H1 (cell line): ENCODE data around the gene PGAP2. TPM values are rescaled to one million over a fixed set of nuclear protein-coding genes. Genes with fewer than 3 reads are reported as not detected.

Experiments
- ASH2L ChIP-seq: fragments of 200-600, 300-600 bp; sonication (generic); IDR thresholded peaks from one replicate; pipeline ENCODE4 v1.7.1; 2017; ENCODE audit warnings: low read length
- BCL11A ChIP-seq, 2 experiments: IDR thresholded peaks; one replicate each; pipeline ENCODE4 v1.6.1; 2011; ENCODE audit warnings: low read depth in 2 of 2, low read length in 2 of 2, mild to moderate bottlenecking in 2 of 2
- BRCA1 ChIP-seq: IDR thresholded peaks from 2 replicates; pipeline ENCODE4 v1.6.1; 2012; ENCODE audit warnings: low read depth, low read length, improper control_type of control experiment
- KDM1A ChIP-seq: fragments of 200-600, 300-600 bp; sonication (generic); IDR thresholded peaks from 2 replicates; pipeline ENCODE4 v1.7.1; 2016; ENCODE audit warnings: mild to moderate bottlenecking, low read length, borderline replicate concordance
- KDM4A ChIP-seq: IDR thresholded peaks from one replicate; pipeline ENCODE4 v1.7.1; 2012; ENCODE audit warnings: low read depth, mild to moderate bottlenecking, moderate library complexity, low read length, inconsistent platforms; ENCODE audit not compliant: severe bottlenecking
- RXRA ChIP-seq: IDR thresholded peaks from 2 replicates; pipeline ENCODE4 v1.6.1; 2011; ENCODE audit warnings: low read depth, mild to moderate bottlenecking, low read length, moderate library complexity; ENCODE audit not compliant: insufficient read depth
- TAF7 ChIP-seq: optimal IDR thresholded peaks from 2 replicates; pipeline ENCODE3; 2011; ENCODE audit warnings: low read depth, mild to moderate bottlenecking, inconsistent platforms, low read length, moderate library complexity, borderline replicate concordance
- polyA plus RNA-seq, 7 experiments: library from polyadenylated mRNA; depleted of rRNA in 3 of 7; stranded (reverse) in 5 of 7; unstranded in 2 of 7; fragments of >200 nt in 5 of 7; fragments of 200-250 nt in 2 of 7; gene quantifications; 1 replicate in 5 of 7; 2 replicates in 1 of 7; 4 replicates in 1 of 7; pipeline versions ENCODE4 v1.2.1 to v1.2.3, GENCODE V29; 2011 to 2013; ENCODE audit warnings: missing spikeins in 2 of 7, mixed read lengths in 2 of 7
- total RNA-seq: library from RNA; stranded (reverse); fragmentation: NEBNext Ultra II Directional; extraction: Animal tissue kit (Norgen Biotek cat#: 25700); gene quantifications from 2 replicates; pipeline ENCODE4 v1.2.1, GENCODE V29; 2021
- TF ChIP-seq, protein P1 (sequence below): fragments of 300-600 bp; sonication (generic); IDR thresholded peaks from 2 replicates; pipeline ENCODE4 v1.7.1; 2012; ENCODE audit warnings: low read length, moderate library complexity, mild to moderate bottlenecking, inconsistent platforms; ENCODE audit not compliant: insufficient replicate concordance
- TF ChIP-seq, protein P2 (sequence below): IDR thresholded peaks from 2 replicates; pipeline ENCODE4 v1.6.1; 2011; ENCODE audit warnings: low read depth, mild to moderate bottlenecking, low read length; ENCODE audit not compliant: insufficient read depth

Gene PGAP2
- total and polyA plus RNA-seq, 2 of the 8 experiments (the other 6 are each of a cell fraction or from before 2014, with no cell fraction given), result 56.5 to 106 TPM

DNA sequence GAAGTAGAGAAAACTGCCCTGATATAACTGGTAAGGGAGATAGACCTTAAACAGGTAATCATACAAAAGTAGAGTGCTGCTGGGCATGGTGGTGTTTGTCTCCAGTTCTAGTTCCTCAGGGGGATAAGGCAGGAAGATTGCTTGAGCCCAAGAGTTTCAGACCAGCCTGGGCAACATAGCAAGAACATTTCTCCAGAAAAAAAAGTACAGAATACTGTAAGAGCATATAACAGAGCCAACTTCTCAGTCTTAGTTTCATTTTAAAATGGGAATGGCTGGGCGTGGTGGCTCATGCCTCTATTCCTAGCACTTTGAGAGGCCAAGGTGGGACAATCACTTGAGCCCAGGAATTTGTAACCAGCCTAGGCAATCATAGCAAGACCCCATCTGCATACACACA, 36.9 kb downstream of the PGAP2 start (continued):
- TF ChIP-seq, protein P1, sequence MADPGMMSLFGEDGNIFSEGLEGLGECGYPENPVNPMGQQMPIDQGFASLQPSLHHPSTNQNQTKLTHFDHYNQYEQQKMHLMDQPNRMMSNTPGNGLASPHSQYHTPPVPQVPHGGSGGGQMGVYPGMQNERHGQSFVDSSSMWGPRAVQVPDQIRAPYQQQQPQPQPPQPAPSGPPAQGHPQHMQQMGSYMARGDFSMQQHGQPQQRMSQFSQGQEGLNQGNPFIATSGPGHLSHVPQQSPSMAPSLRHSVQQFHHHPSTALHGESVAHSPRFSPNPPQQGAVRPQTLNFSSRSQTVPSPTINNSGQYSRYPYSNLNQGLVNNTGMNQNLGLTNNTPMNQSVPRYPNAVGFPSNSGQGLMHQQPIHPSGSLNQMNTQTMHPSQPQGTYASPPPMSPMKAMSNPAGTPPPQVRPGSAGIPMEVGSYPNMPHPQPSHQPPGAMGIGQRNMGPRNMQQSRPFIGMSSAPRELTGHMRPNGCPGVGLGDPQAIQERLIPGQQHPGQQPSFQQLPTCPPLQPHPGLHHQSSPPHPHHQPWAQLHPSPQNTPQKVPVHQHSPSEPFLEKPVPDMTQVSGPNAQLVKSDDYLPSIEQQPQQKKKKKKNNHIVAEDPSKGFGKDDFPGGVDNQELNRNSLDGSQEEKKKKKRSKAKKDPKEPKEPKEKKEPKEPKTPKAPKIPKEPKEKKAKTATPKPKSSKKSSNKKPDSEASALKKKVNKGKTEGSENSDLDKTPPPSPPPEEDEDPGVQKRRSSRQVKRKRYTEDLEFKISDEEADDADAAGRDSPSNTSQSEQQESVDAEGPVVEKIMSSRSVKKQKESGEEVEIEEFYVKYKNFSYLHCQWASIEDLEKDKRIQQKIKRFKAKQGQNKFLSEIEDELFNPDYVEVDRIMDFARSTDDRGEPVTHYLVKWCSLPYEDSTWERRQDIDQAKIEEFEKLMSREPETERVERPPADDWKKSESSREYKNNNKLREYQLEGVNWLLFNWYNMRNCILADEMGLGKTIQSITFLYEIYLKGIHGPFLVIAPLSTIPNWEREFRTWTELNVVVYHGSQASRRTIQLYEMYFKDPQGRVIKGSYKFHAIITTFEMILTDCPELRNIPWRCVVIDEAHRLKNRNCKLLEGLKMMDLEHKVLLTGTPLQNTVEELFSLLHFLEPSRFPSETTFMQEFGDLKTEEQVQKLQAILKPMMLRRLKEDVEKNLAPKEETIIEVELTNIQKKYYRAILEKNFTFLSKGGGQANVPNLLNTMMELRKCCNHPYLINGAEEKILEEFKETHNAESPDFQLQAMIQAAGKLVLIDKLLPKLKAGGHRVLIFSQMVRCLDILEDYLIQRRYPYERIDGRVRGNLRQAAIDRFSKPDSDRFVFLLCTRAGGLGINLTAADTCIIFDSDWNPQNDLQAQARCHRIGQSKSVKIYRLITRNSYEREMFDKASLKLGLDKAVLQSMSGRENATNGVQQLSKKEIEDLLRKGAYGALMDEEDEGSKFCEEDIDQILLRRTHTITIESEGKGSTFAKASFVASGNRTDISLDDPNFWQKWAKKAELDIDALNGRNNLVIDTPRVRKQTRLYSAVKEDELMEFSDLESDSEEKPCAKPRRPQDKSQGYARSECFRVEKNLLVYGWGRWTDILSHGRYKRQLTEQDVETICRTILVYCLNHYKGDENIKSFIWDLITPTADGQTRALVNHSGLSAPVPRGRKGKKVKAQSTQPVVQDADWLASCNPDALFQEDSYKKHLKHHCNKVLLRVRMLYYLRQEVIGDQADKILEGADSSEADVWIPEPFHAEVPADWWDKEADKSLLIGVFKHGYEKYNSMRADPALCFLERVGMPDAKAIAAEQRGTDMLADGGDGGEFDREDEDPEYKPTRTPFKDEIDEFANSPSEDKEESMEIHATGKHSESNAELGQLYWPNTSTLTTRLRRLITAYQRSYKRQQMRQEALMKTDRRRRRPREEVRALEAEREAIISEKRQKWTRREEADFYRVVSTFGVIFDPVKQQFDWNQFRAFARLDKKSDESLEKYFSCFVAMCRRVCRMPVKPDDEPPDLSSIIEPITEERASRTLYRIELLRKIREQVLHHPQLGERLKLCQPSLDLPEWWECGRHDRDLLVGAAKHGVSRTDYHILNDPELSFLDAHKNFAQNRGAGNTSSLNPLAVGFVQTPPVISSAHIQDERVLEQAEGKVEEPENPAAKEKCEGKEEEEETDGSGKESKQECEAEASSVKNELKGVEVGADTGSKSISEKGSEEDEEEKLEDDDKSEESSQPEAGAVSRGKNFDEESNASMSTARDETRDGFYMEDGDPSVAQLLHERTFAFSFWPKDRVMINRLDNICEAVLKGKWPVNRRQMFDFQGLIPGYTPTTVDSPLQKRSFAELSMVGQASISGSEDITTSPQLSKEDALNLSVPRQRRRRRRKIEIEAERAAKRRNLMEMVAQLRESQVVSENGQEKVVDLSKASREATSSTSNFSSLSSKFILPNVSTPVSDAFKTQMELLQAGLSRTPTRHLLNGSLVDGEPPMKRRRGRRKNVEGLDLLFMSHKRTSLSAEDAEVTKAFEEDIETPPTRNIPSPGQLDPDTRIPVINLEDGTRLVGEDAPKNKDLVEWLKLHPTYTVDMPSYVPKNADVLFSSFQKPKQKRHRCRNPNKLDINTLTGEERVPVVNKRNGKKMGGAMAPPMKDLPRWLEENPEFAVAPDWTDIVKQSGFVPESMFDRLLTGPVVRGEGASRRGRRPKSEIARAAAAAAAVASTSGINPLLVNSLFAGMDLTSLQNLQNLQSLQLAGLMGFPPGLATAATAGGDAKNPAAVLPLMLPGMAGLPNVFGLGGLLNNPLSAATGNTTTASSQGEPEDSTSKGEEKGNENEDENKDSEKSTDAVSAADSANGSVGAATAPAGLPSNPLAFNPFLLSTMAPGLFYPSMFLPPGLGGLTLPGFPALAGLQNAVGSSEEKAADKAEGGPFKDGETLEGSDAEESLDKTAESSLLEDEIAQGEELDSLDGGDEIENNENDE, result no peak
- no peak for TF ChIP-seq KDM1A
- TF ChIP-seq BRCA1, result no peak
- TF ChIP-seq ASH2L, result no peak
- TF ChIP-seq BCL11A (IDR thresholded peaks at IDR 0.05; ENCODE audit: low read depth in 2 of 2, low read length in 2 of 2), result no peak
- TF ChIP-seq, protein P2, sequence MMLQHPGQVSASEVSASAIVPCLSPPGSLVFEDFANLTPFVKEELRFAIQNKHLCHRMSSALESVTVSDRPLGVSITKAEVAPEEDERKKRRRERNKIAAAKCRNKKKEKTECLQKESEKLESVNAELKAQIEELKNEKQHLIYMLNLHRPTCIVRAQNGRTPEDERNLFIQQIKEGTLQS, result no peak
- no peak for TF ChIP-seq TAF7
- no peak for TF ChIP-seq RXRA
- TF ChIP-seq KDM4A, result no peak
